Measurements from ENCODE around the gene JAG1.

JAG1 gene

DNA sequence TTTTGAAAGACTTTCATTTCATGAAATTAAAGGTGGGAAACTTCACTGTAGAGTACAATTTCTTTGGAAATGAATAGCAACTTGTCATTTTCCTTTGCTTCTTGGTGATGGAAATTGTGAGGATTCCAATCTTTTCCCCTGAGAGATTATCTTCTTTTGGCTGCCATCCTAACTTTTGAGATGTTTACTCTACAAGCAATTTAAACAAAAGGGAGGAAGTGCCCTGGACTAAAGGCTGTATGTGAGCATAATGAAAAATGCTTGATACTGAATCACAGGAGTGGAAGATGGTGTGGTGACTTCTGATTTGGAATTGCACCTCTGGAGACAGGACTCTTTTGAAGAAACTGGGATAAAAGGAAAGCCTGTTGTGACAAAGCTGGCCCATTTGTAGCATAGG lies 43.1 kb upstream of the JAG1 start:
- no peak overlapping the region for H3K27ac ChIP-seq
- TF ChIP-seq ZFX (IDR thresholded peaks at IDR 0.05; ENCODE audit: borderline replicate concordance) = no peak
- TF ChIP-seq, protein P1, sequence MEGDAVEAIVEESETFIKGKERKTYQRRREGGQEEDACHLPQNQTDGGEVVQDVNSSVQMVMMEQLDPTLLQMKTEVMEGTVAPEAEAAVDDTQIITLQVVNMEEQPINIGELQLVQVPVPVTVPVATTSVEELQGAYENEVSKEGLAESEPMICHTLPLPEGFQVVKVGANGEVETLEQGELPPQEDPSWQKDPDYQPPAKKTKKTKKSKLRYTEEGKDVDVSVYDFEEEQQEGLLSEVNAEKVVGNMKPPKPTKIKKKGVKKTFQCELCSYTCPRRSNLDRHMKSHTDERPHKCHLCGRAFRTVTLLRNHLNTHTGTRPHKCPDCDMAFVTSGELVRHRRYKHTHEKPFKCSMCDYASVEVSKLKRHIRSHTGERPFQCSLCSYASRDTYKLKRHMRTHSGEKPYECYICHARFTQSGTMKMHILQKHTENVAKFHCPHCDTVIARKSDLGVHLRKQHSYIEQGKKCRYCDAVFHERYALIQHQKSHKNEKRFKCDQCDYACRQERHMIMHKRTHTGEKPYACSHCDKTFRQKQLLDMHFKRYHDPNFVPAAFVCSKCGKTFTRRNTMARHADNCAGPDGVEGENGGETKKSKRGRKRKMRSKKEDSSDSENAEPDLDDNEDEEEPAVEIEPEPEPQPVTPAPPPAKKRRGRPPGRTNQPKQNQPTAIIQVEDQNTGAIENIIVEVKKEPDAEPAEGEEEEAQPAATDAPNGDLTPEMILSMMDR (IDR thresholded peaks at IDR 0.05) = no peak

DNA sequence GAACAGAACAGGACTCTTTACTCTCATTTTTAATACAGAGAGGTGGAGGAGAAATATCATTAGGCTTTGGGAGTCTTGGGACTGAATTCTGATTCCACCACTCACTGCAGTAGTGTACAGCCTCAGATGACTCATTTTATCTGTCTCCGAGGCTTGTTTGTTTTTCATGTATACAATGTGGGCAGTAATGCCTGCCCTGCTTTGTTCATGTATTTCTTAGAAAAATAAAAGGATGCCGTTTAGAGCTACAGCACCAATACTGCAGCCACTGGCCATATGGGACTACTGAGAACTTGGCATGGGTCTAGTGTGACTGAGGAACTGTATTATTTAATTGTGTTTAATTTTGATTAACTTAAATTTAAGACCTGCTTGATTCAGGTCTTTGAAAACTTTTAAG lies 41.2 kb upstream of the JAG1 start:
- TF ChIP-seq, protein P1 (IDR thresholded peaks at IDR 0.05) = no peak
- no peak for TF ChIP-seq ZFX (IDR thresholded peaks at IDR 0.05; ENCODE audit: borderline replicate concordance)
- no peak overlapping the region for H3K27ac ChIP-seq

DNA sequence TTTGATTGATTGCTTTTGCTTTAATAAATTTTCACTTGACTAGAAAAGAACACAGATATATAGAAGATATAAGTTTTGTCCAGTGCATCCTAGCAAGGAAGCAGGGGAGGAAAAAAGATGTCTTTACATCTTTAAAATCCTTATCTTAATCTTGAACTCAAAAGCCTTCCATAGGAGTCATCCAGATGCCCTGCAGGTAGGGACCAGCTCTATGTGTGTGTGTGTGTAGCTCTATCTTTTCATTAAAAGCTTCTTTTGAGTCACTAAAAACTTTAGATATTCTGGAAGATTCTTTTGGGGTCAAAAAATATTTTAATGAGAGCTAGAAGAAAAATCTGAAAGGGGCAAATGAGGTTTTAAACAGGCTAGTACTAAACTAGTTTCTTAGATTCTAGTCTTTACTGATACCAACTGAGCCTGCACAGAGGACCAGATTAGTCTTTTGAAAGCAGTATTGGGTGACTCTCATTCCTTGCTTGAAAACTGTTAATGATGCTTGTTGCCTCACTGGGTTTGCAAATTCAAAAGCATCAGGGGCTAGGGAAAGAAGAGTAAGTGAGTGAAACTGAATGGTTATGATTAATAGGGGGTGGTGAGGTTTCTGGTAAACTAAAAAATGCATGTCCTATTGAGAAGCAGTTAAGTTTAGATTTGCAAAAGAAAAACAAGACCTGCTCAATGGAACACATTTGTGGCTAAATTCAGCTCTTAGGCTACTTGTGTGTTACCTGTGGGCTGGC lies 40.6 kb upstream of the JAG1 start:
- H3K27ac ChIP-seq = no peak overlapping the region
- TF ChIP-seq ZFX (IDR thresholded peaks at IDR 0.05; ENCODE audit: borderline replicate concordance) = no peak
- TF ChIP-seq, protein P1 (IDR thresholded peaks at IDR 0.05) = no peak

DNA sequence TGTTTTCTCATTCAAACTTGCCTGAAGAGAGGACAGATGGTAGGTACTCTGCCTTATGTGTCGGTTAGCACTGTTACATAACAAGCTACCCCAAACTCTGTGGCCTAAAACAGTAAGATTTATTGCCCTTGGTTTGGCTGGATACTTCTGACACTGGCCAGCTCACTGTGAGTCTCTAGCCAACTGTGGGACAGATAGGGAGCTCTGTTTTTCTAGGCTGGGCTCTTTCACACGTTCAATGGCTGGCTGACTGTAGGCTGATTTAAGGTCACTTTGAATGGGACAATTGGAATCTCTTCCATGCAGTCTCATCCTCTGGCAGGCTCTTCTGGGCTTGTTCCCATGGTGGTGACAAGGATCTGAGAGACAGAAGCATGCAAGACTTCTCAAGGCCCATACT lies 39.4 kb upstream of the JAG1 start:
- TF ChIP-seq, protein P1 (IDR thresholded peaks at IDR 0.05) = no peak
- no peak for TF ChIP-seq ZFX (IDR thresholded peaks at IDR 0.05; ENCODE audit: borderline replicate concordance)
- H3K27ac ChIP-seq = no peak overlapping the region

DNA sequence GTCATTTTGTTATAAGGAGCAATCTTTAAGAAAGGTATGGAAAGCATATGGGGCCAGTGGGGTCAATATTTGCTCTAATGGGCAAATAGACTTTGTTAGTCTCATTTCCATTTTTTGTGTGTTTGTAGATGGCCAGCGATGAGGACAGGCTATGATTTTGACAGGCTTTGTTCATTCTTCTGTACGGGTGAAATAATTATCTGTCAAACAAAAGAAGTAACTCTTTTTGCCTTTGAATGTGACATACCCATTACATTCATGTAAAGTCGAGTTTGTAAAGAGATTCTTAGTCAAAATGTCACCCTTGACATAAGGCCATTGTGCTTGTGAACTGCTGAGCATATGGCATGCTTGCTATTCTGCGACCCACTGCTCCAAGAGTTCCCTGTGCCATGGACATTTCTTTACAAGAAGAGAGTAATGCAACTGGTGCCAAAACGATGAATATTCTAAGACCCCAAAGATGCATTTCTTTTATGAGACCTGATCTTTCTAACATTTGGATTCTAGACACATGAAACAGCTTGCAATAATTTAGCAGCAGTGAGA lies 38.2 kb upstream of the JAG1 start:
- H3K27ac ChIP-seq = no peak overlapping the region
- TF ChIP-seq, protein P1 (IDR thresholded peaks at IDR 0.05) = no peak
- no peak for TF ChIP-seq ZFX (IDR thresholded peaks at IDR 0.05; ENCODE audit: borderline replicate concordance)

DNA sequence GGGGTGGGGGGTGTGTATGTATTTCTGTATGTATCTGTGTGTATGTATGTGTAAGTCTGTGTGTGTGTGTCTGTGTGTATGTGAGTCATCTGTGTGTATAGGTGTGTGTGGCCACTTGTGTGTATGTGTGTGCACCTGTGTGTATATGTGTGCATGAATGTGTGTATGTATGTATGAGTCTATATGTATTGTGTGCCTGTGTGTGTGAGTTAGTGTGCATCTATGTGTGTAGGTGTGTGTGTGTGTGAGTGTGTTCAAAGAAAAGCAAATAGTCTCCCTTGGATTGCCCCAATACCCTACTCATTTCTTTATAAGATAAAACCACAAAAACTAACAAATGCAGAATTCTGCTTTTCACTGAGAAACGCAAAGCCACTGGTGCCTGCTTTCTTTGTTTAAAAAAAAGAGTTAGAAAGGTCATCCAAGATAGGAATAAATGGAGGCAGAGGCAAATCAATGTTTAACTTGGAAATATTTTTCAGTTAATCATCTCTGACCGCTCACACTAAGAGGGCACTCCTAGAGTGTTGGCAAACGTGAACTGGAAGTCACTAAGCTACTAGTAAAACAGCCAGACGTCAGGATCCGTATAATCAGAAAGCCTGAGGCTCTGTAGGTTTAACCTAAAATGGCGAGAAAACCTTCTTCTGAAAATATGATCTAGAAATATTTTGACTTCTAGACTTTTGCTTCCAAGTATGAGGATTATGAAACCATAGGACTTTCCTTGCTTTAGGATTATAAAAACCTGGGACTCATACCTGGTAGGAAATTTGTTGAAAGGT lies 37.4 kb upstream of the JAG1 start:
- H3K27ac ChIP-seq = no peak overlapping the region
- TF ChIP-seq, protein P1 (IDR thresholded peaks at IDR 0.05) = no peak
- TF ChIP-seq ZFX (IDR thresholded peaks at IDR 0.05; ENCODE audit: borderline replicate concordance) = no peak

DNA sequence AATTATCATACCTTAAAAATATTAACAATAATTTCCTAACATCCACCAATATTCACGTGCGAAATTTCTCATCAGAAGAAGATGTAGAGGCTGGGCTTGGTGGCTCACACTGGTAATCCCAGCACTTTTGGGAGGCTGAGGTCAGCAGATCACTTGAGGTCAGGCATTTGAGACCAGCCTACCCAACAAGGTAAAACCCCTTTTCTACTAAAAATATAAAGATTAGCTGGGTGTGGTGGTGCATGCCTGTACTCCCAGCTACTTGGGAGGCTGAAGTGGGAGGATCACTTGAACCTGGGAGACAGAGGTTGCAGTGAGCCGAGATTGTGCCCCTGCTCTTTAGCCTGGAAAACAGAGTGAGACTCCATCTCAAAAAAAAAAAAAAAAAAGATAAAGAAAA lies 36.1 kb upstream of the JAG1 start:
- TF ChIP-seq, protein P1 (IDR thresholded peaks at IDR 0.05) = no peak
- no peak for TF ChIP-seq ZFX (IDR thresholded peaks at IDR 0.05; ENCODE audit: borderline replicate concordance)
- no peak overlapping the region for H3K27ac ChIP-seq
